Gastrocnemius medialis (tissue), 4 donors: Measurements from ENCODE around the gene OBI1. TPM values are rescaled to one million over a fixed set of nuclear protein-coding genes. Genes with fewer than 3 reads are reported as not detected.
A peak's percentile ranks its signal among the peaks of the same experiment; 100 is the strongest.

ENCODE experiments used
- ATAC-seq, 2 donors: fragments of 150-250 bp; one replicate each; pipeline ENCODE4 v1.9.1; 2016
- DNase-seq, 2 donors: peaks; one replicate each; pipeline ENCODE4 v3.0.0-alpha.2; 2019
- H3K27ac ChIP-seq, 4 donors: fragments of 200-600 bp; sonication (generic); 1 replicate in 1 of 4; 2 replicates in 3 of 4; pipeline ENCODE4 v1.5.1; 2016 to 2018; ENCODE audit warnings: mild to moderate bottlenecking in 2 of 4, moderate library complexity in 1 of 4
- H3K27me3 ChIP-seq, 3 donors: fragments of 200-600 bp; sonication (generic) in 2 of 3; 1 replicate in 1 of 3; 2 replicates in 2 of 3; pipeline versions ENCODE4 v1.5.1 to v1.6.0; 2016 to 2019; ENCODE audit warnings: mild to moderate bottlenecking in 1 of 3, moderate library complexity in 1 of 3
- H3K36me3 ChIP-seq, 2 donors: fragments of 200-600 bp; sonication (generic) in 1 of 2; one replicate each; pipeline ENCODE4 v1.5.1; 2017 to 2018
- H3K4me1 ChIP-seq, 2 donors: fragments of 200-600 bp; sonication (generic) in 1 of 2; one replicate each; pipeline ENCODE4 v1.5.1; 2016 to 2017; ENCODE audit warnings: mild to moderate bottlenecking in 2 of 2
- H3K4me3 ChIP-seq, 4 donors: fragments of 200-600 bp; sonication (generic) in 3 of 4; 1 replicate in 1 of 4; 2 replicates in 3 of 4; pipeline ENCODE4 v1.5.1; 2016 to 2019; ENCODE audit warnings: mild to moderate bottlenecking in 2 of 4
- H3K9me3 ChIP-seq, 3 donors: fragments of 200-600 bp; sonication (generic) in 2 of 3; 1 replicate in 1 of 3; 2 replicates in 2 of 3; pipeline ENCODE4 v1.5.1; 2016 to 2019
- CTCF ChIP-seq, 5 experiments: fragments of 450-650 bp in 3 of 5; fragments of 200-600 bp in 2 of 5; sonication (generic) in 2 of 5; IDR thresholded peaks in 4 of 5; conservative IDR thresholded peaks in 1 of 5; 1 replicate in 4 of 5; 2 replicates in 1 of 5; pipeline ENCODE4 v1.5.1; 2016 to 2019; ENCODE audit warnings: antibody characterized with exemption in 5 of 5, mild to moderate bottlenecking in 3 of 5, moderate library complexity in 3 of 5
- POLR2A ChIP-seq, 2 donors: fragments of 450-650 bp; IDR thresholded peaks; one replicate each; pipeline ENCODE4 v1.6.1; 2017; ENCODE audit warnings: antibody characterized with exemption in 2 of 2, mild to moderate bottlenecking in 2 of 2, moderate library complexity in 2 of 2
- in situ Hi-C, 4 donors: fragments of 200-750 bp; cut with MboI; loops; one replicate each; pipeline versions ENCODE4 v1.15.0 to v1.8.0; 2017; ENCODE audit warnings: low sequenced_read_pairs in 4 of 4
- intact Hi-C: fragments of 100-400 bp; cut with DNase I; formaldehyde crosslinking; loops from one replicate; pipeline ENCODE4 v1.15.1; 2023; ENCODE audit warnings: low total_unique reads
- total RNA-seq, 4 donors: library from RNA; depleted of rRNA; stranded (reverse); fragments of >200 nt; gene quantifications; one replicate each; pipeline versions ENCODE4 v1.1.0 to v1.2.3, GENCODE V29; 2016

The OBI1 gene
- total RNA-seq, 4 donors from 2014 or later, result 4.8 to 6.7 (median 5.8) TPM

- H3K4me3 ChIP-seq, result no peak overlapping the region
- DNase-seq (no peak), ATAC-seq (no peak)
- H3K27ac ChIP-seq, result no peak overlapping the region
- in situ Hi-C loops (no loop called here), intact Hi-C loops (no loop called here)
- H3K36me3 ChIP-seq, result no peaks in the 10 kb centered on the region
- TF ChIP-seq CTCF (IDR thresholded peaks at IDR 0.05 in 4 of 5, conservative IDR thresholded peaks at IDR 0.05 in 1 of 5) (no peak), POLR2A (IDR thresholded peaks at IDR 0.05) (no peak)
- peaks cover 4 to 18% of the 10 kb centered on the region in 2 donors for H3K4me1 ChIP-seq
- peaks cover 91 to 94% (median 94%) of the 10 kb centered on the region in 3 donors for H3K27me3 ChIP-seq
- H3K9me3 ChIP-seq, result no peaks in the 10 kb centered on the region
Observed at GRCh38 chr13:78598116-78598781, 60.7 kb downstream of the OBI1 start.

GRCh38 chr13:78597602-78597932 lies 61.4 kb downstream of the OBI1 start:
- H3K4me3 ChIP-seq, result no peak overlapping the region
- DNase-seq, result no peak
- no peaks in the 10 kb centered on the region for H3K36me3 ChIP-seq
- intact Hi-C loops (no loop called here), in situ Hi-C loops (no loop called here)
- H3K27me3 ChIP-seq, result peaks cover 92 to 95% (median 95%) of the 10 kb centered on the region in 3 donors
- H3K4me1 ChIP-seq, result peaks cover 0 to 14% of the 10 kb centered on the region in 2 donors
- H3K9me3 ChIP-seq, result no peaks in the 10 kb centered on the region
- TF ChIP-seq POLR2A (IDR thresholded peaks at IDR 0.05) (no peak), CTCF (IDR thresholded peaks at IDR 0.05 in 4 of 5, conservative IDR thresholded peaks at IDR 0.05 in 1 of 5) (no peak)
- no peak for ATAC-seq
- no peak overlapping the region for H3K27ac ChIP-seq

- in situ Hi-C loops, result no loop called here
- intact Hi-C loops, result no loop called here
- H3K36me3 ChIP-seq, result no peaks in the 10 kb centered on the region
- H3K9me3 ChIP-seq, result no peaks in the 10 kb centered on the region
- TF ChIP-seq CTCF (IDR thresholded peaks at IDR 0.05 in 4 of 5, conservative IDR thresholded peaks at IDR 0.05 in 1 of 5) (no peak), POLR2A (IDR thresholded peaks at IDR 0.05) (no peak)
- H3K27ac ChIP-seq, result no peak overlapping the region
- ATAC-seq (no peak), DNase-seq (no peak)
- H3K27me3 ChIP-seq, result peaks cover 94 to 97% (median 97%) of the 10 kb centered on the region in 3 donors
- peaks cover 0 to 14% of the 10 kb centered on the region in 2 donors for H3K4me1 ChIP-seq
- H3K4me3 ChIP-seq, result peak overlapping the region in 3 of 4 donors; percentile 3 to 43 (median 30)
Observed at GRCh38 chr13:78596736-78597601, 62.0 kb downstream of the OBI1 start.

- peaks cover 97 to 100% (median 100%) of the 10 kb centered on the region in 3 donors for H3K27me3 ChIP-seq
- intact Hi-C loops, result no loop called here
Observed at GRCh38 chr13:78596399-78596735, 62.6 kb downstream of the OBI1 start.

More at GRCh38 chr13:78596399-78596735, 62.6 kb downstream of the OBI1 start:
- H3K36me3 ChIP-seq, result no peaks in the 10 kb centered on the region
- ATAC-seq (no peak), DNase-seq (no peak)
- in situ Hi-C loops, result no loop called here
- no peaks in the 10 kb centered on the region for H3K9me3 ChIP-seq
- no peak overlapping the region for H3K27ac ChIP-seq
- H3K4me1 ChIP-seq, result peaks cover 0 to 14% of the 10 kb centered on the region in 2 donors
- no peak for TF ChIP-seq CTCF (IDR thresholded peaks at IDR 0.05 in 4 of 5, conservative IDR thresholded peaks at IDR 0.05 in 1 of 5)
- no peak for TF ChIP-seq POLR2A (IDR thresholded peaks at IDR 0.05)
- H3K4me3 ChIP-seq, result peak overlapping the region; percentile 3 to 43 (median 32)
